ENCODE data around the gene PLEKHJ1. TPM values are rescaled to one million over a fixed set of nuclear protein-coding genes. Genes with fewer than 3 reads are reported as not detected.

PLEKHJ1 gene
- total RNA-seq, 2 experiments from 2014 or later = 87.0 to 90.6 TPM

DNA sequence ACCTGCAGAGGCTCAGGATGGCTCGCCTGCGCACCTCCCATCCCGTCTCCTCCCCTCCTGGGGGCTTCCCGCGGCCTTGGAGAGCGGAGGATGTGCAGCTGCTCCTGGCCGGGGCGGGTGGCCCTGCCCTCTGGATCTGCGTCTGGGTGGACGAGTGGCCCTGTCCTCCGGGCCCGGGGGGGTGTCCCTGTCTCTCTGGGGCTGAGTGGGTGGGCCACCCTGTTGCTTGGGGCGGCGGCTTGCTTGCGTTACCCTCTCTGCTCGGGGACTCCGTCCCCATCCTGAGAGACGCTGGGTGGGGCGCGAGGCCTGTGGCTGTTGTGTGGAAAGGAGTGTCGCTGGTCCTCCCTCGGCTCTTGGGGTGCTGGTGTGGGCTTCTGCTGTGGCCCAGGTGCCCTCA, 37.8 kb downstream of the PLEKHJ1 start:
- CTCF ChIA-PET = interaction anchor here (1.5 kb wide), 1 partner anchor 27 kb away, joined by 3 read pairs; no protein-coding TSS in a partner anchor
- POLR2A ChIA-PET = no interaction called here

DNA sequence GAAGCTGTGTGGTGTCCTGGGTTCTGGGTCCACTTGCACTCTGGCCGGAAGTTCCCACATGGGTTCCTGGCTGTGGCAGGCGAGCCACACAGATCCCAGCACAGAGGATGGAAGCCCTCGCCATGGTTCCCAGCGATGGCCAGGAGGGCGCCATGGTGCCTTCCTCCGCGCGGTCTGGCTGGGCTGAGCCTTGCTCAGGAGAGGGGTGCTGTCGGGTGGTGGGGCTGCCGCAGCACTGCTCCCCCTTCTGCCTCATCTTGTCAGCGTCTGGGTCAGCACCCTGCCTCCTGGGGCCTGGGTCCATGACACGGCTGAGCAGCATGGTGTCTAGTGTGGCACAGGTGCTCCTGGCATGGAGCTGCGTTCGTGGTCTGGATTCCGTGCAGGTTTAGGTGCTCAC, 38.9 kb downstream of the PLEKHJ1 start:
- CTCF ChIA-PET = no interaction called here
- POLR2A ChIA-PET = no interaction called here

DNA sequence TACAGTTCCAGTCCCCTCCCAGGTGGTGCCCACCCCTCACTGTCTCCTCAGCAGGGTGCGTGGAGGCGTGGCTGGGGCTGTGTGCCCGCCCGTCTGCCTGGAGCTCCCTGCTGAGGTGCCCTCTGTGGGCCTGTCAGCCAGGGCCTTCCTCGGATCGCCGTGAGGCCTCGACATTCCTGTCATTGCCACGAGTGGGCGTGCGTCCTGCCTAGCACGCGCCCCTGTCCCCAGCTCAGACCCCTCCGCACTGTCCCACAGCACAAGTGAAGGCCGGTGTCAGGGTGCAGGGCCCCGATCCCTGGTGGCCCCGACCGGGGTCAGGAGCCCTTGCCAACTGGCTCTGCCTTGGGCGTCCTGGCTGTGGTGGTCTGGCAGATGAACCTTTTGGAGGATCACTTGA, 40.2 kb downstream of the PLEKHJ1 start:
- ChIA-PET POLR2A (no interaction called here), CTCF (no interaction called here)

DNA sequence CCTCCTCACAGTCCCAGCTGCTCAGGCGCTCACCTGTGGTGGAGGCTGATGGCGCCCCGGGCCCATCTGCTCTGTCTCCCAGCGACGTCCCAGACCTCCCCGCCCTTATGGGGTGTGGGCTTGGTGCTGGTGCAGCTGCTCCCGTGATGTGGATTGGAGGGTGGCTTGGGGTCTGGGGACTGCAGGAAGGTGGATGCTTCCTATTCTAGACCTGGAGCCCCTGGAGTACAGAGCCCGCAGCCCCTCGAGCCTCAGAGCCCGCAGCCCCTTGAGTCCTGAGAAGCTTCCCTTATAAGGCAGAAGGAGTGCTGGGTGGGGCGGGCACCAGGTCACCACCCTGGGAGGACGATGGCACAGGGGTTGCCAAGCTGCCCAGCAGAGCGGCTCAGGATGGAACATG, 40.8 kb downstream of the PLEKHJ1 start:
- CTCF ChIA-PET = no interaction called here
- POLR2A ChIA-PET = no interaction called here

DNA sequence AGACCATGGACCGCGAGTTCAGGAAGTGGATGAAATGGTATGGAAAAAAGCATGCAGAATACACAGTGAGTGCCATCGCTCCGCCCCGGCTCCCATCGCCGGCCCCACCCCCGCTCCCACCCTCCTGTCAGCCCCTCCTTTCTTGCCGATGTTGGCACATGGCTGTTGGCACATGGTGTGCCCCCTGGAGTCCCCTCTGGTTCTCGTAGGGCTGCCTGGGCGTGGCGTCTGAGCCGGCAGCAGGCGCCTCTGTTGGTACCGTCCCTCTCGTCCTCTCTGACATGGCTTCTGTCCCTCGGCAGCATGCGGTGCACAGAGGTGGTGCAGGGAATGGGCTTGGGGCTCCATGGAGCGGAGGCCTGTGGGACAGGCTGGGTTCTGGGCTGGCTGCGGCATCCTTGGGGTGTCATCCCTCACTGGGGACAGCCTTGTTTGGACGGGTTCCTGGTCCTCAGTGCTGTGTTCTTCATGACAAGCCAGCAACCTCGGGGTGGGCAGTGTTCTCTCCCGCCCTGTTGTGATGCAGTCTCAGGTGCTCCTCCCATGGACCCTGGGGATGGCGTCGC, 41.5 kb downstream of the PLEKHJ1 start:
- ChIA-PET CTCF (no interaction called here), POLR2A (no interaction called here)

DNA sequence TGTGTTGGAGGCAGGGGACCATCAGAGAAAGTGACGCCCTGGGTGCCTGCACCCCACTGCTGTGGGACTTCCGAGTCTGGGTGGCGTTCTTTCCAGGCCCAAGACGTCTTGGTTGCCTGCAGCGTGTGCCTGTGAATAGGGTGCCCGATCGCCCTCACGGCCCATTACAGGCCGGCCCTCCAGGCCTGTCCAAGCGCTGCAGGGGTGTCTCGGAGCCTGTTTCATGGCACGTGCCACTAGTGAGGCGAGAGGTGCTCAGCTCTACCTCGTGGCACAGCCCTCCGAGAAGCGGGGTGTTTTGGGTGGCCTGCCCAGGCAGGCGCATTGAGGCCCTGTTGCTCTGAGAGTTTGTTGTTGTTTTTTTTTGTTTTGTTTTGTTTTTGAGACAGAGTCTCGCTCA, 42.3 kb downstream of the PLEKHJ1 start:
- ChIA-PET POLR2A (no interaction called here), CTCF (no interaction called here)

DNA sequence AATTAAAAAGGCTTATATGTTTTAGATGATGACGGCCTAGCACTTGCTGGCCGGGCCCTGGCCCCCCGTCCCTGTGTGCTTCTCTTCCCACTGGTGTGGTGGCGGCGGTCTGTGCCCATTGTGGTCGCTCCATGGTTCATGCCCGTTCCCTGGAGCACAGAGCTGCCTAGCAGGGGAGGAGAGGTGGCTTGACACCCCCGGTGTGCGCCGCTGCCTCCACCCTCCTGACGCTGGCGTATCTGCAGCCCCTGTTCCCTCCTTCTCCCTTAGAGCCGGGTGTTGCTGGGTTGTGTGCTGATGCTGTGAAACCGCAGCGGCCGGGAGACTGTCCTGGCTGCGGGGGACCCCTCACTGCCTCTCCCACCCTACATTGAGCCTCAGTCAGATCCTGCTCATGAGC, 43.3 kb downstream of the PLEKHJ1 start:
- ChIA-PET CTCF (no interaction called here), POLR2A (no interaction called here)

DNA sequence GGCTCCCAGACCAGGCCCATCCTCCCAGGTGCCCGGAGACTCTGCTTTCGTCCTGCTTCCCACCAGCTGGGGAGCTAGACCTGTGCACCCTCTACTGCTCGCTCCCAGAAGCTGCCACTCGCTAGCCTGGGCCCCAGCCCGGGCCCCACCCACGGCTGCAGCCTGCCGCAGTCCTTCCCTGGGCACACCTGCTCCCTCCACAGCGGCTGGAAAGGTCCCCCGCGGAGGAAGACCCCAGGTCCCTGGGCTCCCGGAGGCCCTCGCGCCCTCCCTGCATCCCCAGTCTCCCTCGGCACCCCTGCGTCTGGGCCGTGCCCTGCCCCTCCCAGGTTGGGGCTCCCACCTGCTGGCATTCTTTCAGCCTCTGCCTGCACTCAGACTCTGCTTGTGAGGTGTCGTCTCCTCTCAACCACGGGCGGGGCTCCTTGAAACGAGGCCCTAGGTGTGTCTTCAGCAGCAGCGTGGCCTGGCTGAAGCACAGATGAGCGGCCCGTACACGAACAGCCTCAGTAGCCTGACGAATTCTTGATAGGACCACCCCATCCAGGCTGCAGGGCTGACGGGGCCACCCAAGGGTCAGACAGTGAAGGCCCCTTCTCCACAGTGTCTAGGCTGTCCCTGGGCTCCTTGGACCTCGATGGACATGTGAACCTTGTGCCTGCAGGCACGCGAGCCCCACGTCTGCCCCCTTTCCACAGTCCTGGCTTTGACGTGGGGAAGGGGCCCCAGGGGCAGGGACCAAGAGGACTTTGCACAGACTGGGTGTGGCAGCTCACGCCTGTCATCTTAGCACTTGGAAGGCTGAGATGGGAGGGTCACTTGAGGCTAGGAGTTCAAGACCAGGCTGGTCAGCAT, 44.4 kb downstream of the PLEKHJ1 start:
- ChIA-PET CTCF (no interaction called here), POLR2A (no interaction called here)

DNA sequence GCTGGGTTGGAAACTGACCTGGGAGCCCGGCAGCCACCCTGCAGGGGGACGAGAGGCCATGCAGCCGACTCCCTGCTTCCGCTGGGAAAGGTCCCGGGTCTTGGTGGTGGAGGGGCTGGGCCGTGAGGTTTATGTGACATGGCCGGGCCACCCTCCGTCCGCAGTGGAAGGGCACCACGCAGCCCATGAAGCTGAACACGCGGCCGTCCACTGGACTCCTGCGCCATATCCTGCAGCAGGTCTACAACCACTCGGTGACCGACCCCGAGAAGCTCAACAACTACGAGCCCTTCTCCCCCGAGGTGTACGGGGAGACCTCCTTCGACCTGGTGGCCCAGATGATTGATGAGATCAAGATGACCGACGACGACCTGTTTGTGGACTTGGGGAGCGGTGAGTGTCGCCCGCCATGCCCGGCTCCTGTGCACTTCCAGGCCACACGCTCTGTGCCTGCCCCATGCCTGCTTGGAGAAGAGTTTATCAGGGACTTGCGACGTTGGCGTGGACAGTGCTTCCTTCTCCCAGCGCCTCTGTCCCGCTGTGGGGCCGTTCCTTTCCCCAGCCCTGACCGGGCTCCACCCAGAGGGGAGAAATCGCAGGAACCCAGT, 45.2 kb downstream of the PLEKHJ1 start:
- CTCF ChIA-PET = no interaction called here

DNA sequence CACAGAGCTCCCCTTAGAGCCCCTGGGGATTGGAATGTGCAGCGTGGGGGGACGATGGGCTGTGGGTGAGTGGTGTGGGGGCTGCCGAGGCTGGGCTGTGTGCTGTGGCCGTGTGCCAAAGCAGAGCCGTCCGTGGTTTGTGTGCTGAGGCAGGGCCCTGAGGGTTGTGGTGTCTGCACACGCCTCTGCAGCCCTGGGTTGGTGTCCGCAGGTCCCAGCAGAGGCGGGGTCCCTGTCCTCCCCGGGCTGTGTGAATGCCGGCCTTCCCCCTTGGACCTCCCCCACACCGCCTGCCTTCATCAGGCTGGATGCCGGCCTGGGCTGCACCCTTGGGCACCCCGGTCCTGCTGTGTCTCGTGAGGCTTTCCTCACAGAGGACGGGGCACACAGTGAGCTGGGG, 46.2 kb downstream of the PLEKHJ1 start:
- ChIA-PET POLR2A (interaction anchor here (0.5 kb wide), 1 partner anchor 32 kb away, joined by 5 read pairs; no protein-coding TSS in a partner anchor), CTCF (no interaction called here)

More for the DNA sequence above, 45.2 kb downstream of the PLEKHJ1 start:
- POLR2A ChIA-PET = no interaction called here

DNA sequence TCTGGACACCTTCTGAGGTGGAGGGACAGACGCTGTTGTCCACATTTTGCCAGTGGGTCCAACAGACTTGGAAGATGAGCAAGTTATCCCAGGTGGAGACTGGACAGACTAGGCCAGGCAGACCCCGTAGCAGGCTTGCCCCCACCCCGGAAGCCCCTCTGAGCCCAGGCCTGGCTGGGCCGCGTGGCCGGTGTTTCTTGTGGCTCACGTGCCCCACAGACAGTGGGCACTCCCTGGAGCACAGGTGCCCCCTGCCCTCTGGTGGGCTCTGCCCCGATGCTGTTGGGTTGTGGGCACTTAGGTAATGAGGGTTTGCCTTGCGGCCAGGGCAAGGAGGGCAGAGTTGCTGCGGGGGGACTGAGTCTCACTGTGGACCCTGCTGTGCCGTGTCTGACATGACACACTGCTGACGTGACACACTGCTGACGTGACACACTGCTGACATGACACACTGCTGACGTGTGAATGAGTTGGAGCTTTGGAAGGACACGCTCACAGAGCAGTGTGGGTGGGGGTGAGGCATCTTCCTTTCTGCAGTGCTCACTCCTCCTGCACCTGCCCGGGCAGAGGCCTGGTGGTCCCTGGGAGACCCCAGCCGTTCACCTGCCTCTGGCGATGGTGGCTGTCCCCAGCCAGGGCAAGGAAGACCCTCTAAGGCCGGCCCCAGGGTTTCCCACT, 47.3 kb downstream of the PLEKHJ1 start:
- ChIA-PET POLR2A (no interaction called here), CTCF (no interaction called here)

DNA sequence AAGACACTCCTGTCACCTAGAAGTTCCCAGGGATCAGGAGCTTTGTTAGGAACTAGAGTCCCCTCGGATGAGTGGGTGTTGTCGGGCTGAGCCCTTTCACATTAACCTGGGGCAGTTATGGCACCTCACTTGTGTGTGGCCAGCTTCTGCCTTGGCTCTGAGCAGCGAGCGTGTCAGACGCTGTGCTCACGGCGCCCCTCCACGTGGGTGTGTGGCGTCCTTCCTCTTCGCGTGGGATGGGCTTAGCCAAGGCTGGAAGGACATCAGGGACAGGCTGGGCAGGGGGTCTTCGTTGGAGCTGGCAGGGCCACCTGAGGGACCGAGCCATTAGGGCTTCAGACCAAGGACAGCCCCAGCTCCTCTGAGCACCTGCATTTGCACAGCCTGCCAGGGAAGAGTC, 49.0 kb downstream of the PLEKHJ1 start:
- ChIA-PET CTCF (interaction anchor here (0.7 kb wide), 1 partner anchor 16 kb away, joined by 3 read pairs; no protein-coding TSS in a partner anchor), POLR2A (interaction anchor here (0.6 kb wide), 1 partner anchor 13 kb away, joined by 3 read pairs; no protein-coding TSS in a partner anchor)

DNA sequence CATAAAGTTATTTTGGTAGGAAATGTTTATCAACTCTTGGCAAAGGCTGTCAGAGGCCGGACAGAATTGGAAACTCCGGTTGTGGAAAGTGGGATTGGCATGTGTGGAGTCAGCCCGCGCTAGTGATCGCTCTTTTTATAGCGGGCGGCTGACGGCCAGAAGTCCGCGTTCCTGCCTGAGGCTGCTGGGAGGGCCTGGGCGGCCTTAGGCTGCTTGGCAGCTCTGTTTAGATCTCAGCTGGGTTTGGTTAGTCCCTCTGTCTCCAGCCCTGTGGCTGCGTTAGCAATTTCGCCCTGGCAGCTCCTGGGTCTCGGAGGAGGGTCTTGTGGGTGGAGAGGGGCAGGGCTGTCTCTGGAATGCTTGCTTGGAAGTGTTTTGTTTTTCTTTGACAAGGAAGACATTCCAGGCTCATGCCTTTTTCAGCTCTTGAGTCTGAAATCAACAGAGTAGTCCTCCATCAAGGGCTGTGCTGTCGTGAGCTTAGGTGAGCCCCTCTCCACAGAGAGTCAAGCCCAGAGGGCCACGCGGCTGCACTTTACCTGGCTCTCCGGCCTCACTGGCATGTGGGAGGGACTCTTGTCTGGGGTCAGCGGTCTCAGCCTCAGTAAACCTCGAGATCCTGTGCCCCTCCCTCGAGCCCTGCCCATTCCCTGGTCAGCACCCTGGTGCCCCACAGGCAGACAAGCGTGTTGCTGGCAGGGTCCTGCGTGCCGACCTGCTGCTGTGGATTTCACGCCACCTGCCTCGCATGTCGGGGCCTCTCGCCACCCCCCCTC, 49.9 kb downstream of the PLEKHJ1 start:
- POLR2A ChIA-PET = no interaction called here
- CTCF ChIA-PET = no interaction called here

DNA sequence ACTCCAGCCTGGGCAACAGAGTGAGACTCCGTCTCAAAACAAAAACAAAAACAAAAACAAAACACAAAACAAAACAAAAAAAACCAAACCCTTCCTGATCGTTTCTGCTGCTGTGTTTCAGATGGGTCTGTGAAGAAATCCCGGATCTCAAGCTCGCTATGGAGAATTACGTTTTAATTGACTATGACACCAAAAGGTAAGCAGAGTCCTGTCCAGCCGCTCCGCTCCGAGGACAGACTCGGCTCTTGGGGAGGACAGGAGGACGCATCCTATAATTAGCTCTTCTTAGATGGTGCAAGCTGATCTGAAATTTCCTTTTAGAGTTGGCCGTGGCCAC, 50.4 kb downstream of the PLEKHJ1 start:
- ChIA-PET CTCF (no interaction called here), POLR2A (no interaction called here)

DNA sequence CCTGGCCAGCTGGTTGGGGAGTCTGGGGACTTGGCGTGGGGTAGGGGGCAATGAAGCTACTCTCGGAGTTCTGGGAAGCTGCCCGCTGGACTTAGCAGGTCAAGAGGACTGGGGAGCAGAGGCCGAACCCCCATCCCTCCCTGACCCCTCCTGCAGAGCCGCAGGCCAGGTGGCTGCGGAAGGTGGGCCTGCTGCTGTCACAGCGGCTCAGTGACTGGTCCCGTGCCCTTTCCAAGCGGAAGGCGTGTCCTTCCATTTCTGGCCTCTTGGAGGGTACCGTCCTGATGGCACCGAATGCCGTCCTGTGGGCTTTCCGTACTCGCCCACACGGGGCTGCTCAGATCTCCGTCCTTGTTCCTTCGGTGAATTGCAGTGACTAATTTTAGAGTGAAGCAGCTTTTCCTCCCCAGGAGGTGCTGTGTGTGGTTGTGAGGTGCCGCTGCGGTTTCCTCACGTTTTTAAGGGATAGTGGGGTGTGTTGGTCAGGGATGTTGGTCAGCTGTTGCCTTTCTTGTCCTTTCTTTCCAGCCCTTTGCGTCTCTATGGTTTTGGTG, 51.6 kb downstream of the PLEKHJ1 start:
- POLR2A ChIA-PET = no interaction called here
- CTCF ChIA-PET = no interaction called here

Other genes with a start within 250 kb of the PLEKHJ1 start
- 10 to 100 TPM; 17.0 to 24.8 TPM for gene BTBD2, start 220.6 kb downstream of the PLEKHJ1 start, total RNA-seq
- 100 to 1,000 TPM; 164 to 171 TPM for gene MKNK2, start 185.1 kb downstream of the PLEKHJ1 start, total RNA-seq
- 100 to 1,000 TPM; 173 to 181 TPM for gene MOB3A, start 140.0 kb downstream of the PLEKHJ1 start, total RNA-seq
- 1 to 10 TPM; 7.5 to 8.5 TPM for gene IZUMO4, start 139.4 kb downstream of the PLEKHJ1 start, total RNA-seq
- 100 to 1,000 TPM in 1 of 2 experiments, 10 to 100 TPM in 1; 94.2 to 103 TPM for gene AP3D1, start 84.8 kb downstream of the PLEKHJ1 start, total RNA-seq
- gene DOT1L, start 72.4 kb downstream of the PLEKHJ1 start, total RNA-seq = 10 to 100 TPM; 84.1 to 86.3 TPM
- gene SF3A2, start 495 bp upstream of the PLEKHJ1 start, total RNA-seq = 100 to 1,000 TPM; 133 to 142 TPM
- 1 to 10 TPM; 5.9 to 6.3 TPM for gene AMH, start 13.0 kb upstream of the PLEKHJ1 start, total RNA-seq
- gene JSRP1, start 20.1 kb upstream of the PLEKHJ1 start, total RNA-seq = 1 to 10 TPM in 1 of 2 experiments, under 1 TPM in 1; 0.61 to 1.3 TPM
- gene PEAK3, start 45.8 kb upstream of the PLEKHJ1 start, total RNA-seq = under 1 TPM in 1 of 2 experiments, not detected in 1; 0.06 TPM
- gene LINGO3, start 71.8 kb upstream of the PLEKHJ1 start, total RNA-seq = under 1 TPM; 0.15 to 0.17 TPM
- 100 to 1,000 TPM; 170 to 175 TPM for gene LSM7, start 92.3 kb upstream of the PLEKHJ1 start, total RNA-seq
- gene SPPL2B, start 92.4 kb upstream of the PLEKHJ1 start, total RNA-seq = 10 to 100 TPM; 44.5 to 45.0 TPM
- not detected for gene TMPRSS9, start 123.9 kb upstream of the PLEKHJ1 start, total RNA-seq
- gene TIMM13, start 191.3 kb upstream of the PLEKHJ1 start, total RNA-seq = 100 to 1,000 TPM; 165 to 172 TPM
- 100 to 1,000 TPM; 111 to 112 TPM for gene LMNB2, start 220.6 kb upstream of the PLEKHJ1 start, total RNA-seq
- 10 to 100 TPM; 30.8 to 31.6 TPM for gene GADD45B, start 239.8 kb upstream of the PLEKHJ1 start, total RNA-seq